ENCODE results near the gene SLC18A3.

Gene SLC18A3

DNA sequence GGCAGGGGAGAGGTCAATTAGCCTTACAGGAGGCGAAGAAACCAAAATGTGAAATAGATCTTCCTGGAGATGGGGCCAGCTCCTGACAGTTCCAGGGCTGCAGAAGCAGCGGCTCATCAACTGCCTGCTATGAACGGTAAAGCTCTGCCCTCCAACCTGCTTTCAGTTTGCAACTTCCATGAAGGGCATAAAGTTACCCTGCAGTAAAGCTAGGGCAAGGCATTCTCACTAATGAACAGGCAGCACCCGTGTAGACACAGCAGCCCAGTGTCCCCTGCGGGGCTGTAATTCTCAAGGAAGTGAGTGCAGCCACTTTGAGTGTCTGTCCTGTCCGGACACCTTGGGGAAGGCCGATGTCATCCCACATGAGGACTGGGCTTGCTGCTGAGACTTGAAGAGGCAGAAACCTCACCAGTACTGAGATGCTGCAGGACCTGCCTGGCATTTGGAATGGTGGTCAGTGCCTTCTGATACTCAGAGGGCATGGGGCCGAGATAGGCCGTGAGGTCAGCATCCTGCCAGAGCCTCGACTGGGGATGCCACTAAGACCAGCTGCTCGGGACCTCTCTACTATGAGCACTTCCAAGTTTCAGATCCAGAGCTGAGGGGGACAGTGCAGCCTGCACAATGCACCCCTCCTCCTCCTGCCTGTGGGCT lies 43.3 kb downstream of the SLC18A3 start:
- TF ChIP-seq, protein P1, sequence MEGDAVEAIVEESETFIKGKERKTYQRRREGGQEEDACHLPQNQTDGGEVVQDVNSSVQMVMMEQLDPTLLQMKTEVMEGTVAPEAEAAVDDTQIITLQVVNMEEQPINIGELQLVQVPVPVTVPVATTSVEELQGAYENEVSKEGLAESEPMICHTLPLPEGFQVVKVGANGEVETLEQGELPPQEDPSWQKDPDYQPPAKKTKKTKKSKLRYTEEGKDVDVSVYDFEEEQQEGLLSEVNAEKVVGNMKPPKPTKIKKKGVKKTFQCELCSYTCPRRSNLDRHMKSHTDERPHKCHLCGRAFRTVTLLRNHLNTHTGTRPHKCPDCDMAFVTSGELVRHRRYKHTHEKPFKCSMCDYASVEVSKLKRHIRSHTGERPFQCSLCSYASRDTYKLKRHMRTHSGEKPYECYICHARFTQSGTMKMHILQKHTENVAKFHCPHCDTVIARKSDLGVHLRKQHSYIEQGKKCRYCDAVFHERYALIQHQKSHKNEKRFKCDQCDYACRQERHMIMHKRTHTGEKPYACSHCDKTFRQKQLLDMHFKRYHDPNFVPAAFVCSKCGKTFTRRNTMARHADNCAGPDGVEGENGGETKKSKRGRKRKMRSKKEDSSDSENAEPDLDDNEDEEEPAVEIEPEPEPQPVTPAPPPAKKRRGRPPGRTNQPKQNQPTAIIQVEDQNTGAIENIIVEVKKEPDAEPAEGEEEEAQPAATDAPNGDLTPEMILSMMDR (IDR thresholded peaks at IDR 0.05; ENCODE audit: low read depth, low read length, missing control alignments), result no peak
- in situ Hi-C loops (cut with HindIII; ENCODE audit: low pct_ligation_motif_present, low sequenced_read_pairs), result no loop called here
- no peak overlapping the region for H3K27ac ChIP-seq
- no peak for DNase-seq
- no peaks in the 10 kb centered on the region for H3K27me3 ChIP-seq (replicated peaks)
- H3K36me3 ChIP-seq (replicated peaks), result no peaks in the 10 kb centered on the region
- H3K4me3 ChIP-seq (ENCODE audit: low read depth, low read length), result no peak overlapping the region

DNA sequence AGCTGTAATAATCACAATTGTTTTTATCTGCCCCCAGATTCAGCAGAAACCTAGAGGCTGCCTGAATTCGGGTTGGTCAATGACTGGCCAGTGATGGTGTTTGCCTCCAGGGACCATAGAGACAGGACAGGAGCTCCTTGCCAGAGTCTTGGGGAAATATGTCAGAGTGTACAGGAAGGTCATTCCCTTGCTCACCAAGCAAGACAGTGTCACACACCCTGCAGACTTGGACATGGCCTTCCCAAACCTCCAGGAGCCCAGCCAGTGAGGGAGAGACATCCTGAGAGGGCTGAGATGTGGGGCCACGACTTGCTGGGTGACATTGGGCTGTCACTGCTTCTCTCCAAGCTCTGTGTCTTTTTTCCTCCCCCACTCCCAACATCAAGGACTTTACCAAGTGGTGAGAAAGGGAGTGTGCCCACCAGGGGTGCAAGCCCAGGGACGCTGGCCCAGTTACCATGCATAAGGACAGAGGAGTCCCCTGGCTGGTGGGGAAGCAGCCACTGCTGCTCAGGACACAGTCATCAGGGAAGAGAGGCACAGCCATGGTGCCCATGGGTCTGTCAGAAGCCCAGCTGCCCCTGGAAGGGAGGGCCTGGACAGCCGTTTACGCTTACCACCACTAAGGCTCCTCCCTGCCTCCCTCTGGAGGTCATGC lies 44.1 kb downstream of the SLC18A3 start:
- Histone ChIP-seq H3K36me3 (replicated peaks) (no peaks in the 10 kb centered on the region), H3K27me3 (replicated peaks) (no peaks in the 10 kb centered on the region), H3K4me3 (ENCODE audit: low read depth, low read length) (no peak overlapping the region), H3K27ac (no peak overlapping the region)
- DNase-seq, result no peak
- TF ChIP-seq, protein P1 (IDR thresholded peaks at IDR 0.05; ENCODE audit: low read depth, low read length, missing control alignments), result no peak
- in situ Hi-C loops (cut with HindIII; ENCODE audit: low pct_ligation_motif_present, low sequenced_read_pairs), result no loop called here

DNA sequence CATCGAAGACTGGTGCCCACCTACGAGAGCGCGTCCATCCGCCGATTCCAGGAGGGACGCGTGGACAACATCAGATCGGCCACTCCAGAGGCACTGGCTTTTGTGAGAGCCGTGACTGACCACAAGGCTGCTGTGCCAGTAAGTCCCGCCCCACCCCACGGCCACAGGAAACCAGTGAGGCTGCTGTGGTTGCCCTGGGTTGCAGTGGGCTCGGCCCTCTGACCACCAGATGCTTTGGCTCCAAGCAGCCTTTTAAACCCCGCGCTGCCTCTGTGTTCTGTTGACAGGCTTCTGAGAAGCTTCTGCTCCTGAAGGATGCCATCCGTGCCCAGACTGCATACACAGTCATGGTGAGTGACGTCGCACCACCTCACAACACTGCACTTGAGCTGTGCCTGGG lies 45.0 kb downstream of the SLC18A3 start:
- no peak overlapping the region for H3K4me3 ChIP-seq (ENCODE audit: low read depth, low read length)
- in situ Hi-C loops (cut with HindIII; ENCODE audit: low pct_ligation_motif_present, low sequenced_read_pairs), result no loop called here
- TF ChIP-seq, protein P1 (IDR thresholded peaks at IDR 0.05; ENCODE audit: low read depth, low read length, missing control alignments), result no peak
- no peak overlapping the region for H3K27ac ChIP-seq
- no peaks in the 10 kb centered on the region for H3K36me3 ChIP-seq (replicated peaks)
- DNase-seq, result no peak
- no peaks in the 10 kb centered on the region for H3K27me3 ChIP-seq (replicated peaks)

DNA sequence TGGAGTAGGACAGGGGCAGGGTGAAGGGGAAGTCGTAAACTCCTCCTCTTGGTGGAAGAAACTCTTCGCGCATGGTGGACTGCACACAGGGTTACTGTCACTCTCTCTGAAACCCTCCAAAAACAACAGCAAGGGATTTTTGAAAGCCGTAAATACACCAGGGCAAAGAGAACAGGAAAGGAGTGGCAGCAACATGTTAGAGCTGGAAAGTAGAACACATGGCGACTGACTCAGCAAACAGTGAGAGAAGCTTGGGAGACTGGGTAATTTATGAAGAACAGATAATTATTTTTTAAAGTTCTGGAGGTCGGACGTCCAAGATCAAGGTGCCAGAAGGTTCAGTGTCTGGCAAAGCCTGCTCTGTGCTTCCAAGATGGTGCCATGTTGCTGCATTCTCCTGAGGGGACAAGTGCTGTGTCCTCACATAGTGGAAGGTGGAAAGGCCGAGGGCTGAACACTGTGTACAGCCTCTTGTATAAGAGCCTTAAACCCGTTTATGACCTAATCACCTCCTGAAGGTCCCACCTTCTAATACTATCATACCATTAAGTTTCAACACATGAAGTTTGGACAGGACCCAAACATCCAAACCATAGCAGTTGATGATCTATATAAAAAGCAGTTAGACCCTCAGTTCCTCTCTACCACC lies 46.9 kb downstream of the SLC18A3 start:
- Histone ChIP-seq H3K27ac (no peak overlapping the region), H3K4me3 (ENCODE audit: low read depth, low read length) (no peak overlapping the region), H3K27me3 (replicated peaks) (no peaks in the 10 kb centered on the region), H3K36me3 (replicated peaks) (no peaks in the 10 kb centered on the region)
- DNase-seq, result no peak
- in situ Hi-C loops (cut with HindIII; ENCODE audit: low pct_ligation_motif_present, low sequenced_read_pairs), result no loop called here
- TF ChIP-seq, protein P1 (IDR thresholded peaks at IDR 0.05; ENCODE audit: low read depth, low read length, missing control alignments), result no peak

DNA sequence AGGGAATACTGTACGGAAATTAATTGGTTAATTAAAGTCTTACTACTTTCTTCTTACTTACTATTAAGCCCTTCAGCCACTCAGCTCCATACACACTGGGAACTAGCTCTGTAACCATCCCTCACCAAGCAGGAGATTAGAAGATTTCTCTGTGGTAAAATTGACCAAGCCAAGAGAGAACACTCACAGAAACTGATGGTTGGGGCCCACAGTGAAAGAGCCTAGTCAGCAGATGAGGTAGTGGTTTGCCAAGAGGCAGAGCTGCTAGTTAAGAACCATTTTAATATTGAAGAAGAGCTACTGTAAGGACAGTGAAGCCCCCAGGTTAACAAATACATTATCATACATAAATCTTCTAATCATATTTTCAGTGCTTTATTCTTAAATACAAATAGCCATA lies 47.5 kb downstream of the SLC18A3 start:
- DNase-seq, result no peak
- Histone ChIP-seq H3K27ac (no peak overlapping the region), H3K36me3 (replicated peaks) (no peaks in the 10 kb centered on the region), H3K27me3 (replicated peaks) (no peaks in the 10 kb centered on the region), H3K4me3 (ENCODE audit: low read depth, low read length) (no peak overlapping the region)
- TF ChIP-seq, protein P1 (IDR thresholded peaks at IDR 0.05; ENCODE audit: low read depth, low read length, missing control alignments), result no peak
- in situ Hi-C loops (cut with HindIII; ENCODE audit: low pct_ligation_motif_present, low sequenced_read_pairs), result no loop called here

All from brain microvascular endothelial cell (primary cell).